ENCODE data around the gene ARHGEF2. TPM values are rescaled to one million over a fixed set of nuclear protein-coding genes. Genes with fewer than 3 reads are reported as not detected.
A peak's percentile ranks its signal among the peaks of the same experiment; 100 is the strongest.

Gene ARHGEF2
- total and polyA plus RNA-seq, 9 of the 15 experiments (the other 6 are each of a cell fraction or from before 2014, with no cell fraction given) = 7.1 to 162 (median 62.2) TPM

DNA sequence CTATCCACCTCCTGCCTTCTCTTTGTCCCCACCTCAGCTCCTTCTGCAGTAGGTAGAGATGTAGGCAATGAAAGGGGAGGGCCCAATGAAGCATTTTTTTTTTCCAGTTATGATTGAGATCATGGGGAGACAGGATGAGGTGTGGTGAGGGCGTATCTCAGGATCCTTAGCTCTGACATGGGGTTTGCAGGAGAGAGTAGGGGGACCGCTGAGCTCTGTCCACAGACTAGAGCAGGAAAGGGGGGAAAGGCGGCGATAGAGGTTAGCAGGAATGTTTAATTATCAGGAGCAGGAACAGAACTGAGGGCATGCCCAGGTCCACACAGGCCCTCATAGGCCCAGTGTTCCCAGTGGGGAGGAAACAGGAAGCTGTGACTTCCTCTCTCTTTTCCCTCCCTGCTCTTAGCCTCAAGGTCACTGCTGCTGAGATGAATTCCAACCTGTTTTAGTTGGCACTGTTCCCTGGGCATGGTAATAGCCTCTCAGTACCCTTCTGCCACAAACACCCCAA lies 37.8 kb downstream of the ARHGEF2 start (continued):
- TF ChIP-seq NRF1 (conservative IDR thresholded peaks at IDR 0.05 in 1 of 2, IDR thresholded peaks at IDR 0.05 in 1 of 2) (peak; percentile 25 to 43; a peak in 2 of 4 replicates), E2F3 (CRISPR knock-in tag; IDR thresholded peaks at IDR 0.05) (no peak), ZNF280B (CRISPR knock-in tag; IDR thresholded peaks at IDR 0.05) (no peak), MYNN (IDR thresholded peaks at IDR 0.05) (no peak), MYNN (CRISPR knock-in tag; IDR thresholded peaks at IDR 0.05) (no peak), KLF10 (CRISPR knock-in tag; IDR thresholded peaks at IDR 0.05) (no peak), SNAPC5 (CRISPR knock-in tag; IDR thresholded peaks at IDR 0.05) (no peak), MCM7 (IDR thresholded peaks at IDR 0.05) (no peak), ASH1L (IDR thresholded peaks at IDR 0.05; ENCODE audit: borderline replicate concordance, low read depth, partially characterized antibody) (no peak), KDM1A (IDR thresholded peaks at IDR 0.05) (no peak), BCLAF1 (IDR thresholded peaks at IDR 0.05; ENCODE audit: borderline replicate concordance in 1 of 2, control insufficient read depth in 1 of 2, low read depth in 2 of 2, low read length in 1 of 2) (no peak)
- TF ChIP-seq, protein P1, sequence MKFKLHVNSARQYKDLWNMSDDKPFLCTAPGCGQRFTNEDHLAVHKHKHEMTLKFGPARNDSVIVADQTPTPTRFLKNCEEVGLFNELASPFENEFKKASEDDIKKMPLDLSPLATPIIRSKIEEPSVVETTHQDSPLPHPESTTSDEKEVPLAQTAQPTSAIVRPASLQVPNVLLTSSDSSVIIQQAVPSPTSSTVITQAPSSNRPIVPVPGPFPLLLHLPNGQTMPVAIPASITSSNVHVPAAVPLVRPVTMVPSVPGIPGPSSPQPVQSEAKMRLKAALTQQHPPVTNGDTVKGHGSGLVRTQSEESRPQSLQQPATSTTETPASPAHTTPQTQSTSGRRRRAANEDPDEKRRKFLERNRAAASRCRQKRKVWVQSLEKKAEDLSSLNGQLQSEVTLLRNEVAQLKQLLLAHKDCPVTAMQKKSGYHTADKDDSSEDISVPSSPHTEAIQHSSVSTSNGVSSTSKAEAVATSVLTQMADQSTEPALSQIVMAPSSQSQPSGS (CRISPR knock-in tag; IDR thresholded peaks at IDR 0.05) = no peak

Data from K562 (cell line).